AG08395 (cell line): ENCODE measurements around the gene TMEM120B.

Source experiments
- DNase-seq: peaks from one replicate; pipeline ENCODE4 v3.0.0; 2012; ENCODE audit warnings: mixed read lengths, low spot score

Gene TMEM120B

GRCh38 chr12:121792607-121793439, 80.3 kb downstream of the TMEM120B start:
- DNase-seq, result no peak

- no peak for DNase-seq
Observed at GRCh38 chr12:121793440-121793837, 80.9 kb downstream of the TMEM120B start, which contains the start of gene RHOF. RHOF (minus strand) TSS chr12:121793688; CDS start chr12:121793633, 55 bp downstream.

- peak; percentile 86 for DNase-seq
Observed at GRCh38 chr12:121793838-121794533, 81.4 kb downstream of the TMEM120B start.

GRCh38 chr12:121794534-121795033, 82.0 kb downstream of the TMEM120B start:
- no peak for DNase-seq

GRCh38 chr12:121795034-121795968, 82.7 kb downstream of the TMEM120B start:
- peak; percentile 82 for DNase-seq

- DNase-seq, result peak; percentile 88
Observed at GRCh38 chr12:121796855-121797751, 84.6 kb downstream of the TMEM120B start.

GRCh38 chr12:121797937-121798786, 85.6 kb downstream of the TMEM120B start:
- no peak for DNase-seq

- no peak for DNase-seq
Observed at GRCh38 chr12:121798787-121799155, 86.2 kb downstream of the TMEM120B start.

GRCh38 chr12:121799156-121799841, 86.7 kb downstream of the TMEM120B start:
- peak; percentile 80 for DNase-seq

- peak; percentile 89 for DNase-seq
Observed at GRCh38 chr12:121799842-121800693, 87.5 kb downstream of the TMEM120B start.

GRCh38 chr12:121800694-121801594, 88.4 kb downstream of the TMEM120B start:
- peak; percentile 65 for DNase-seq

- no peak for DNase-seq
Observed at GRCh38 chr12:121801595-121802484, 89.3 kb downstream of the TMEM120B start.

- DNase-seq, result no peak
Observed at GRCh38 chr12:121802485-121802842, 89.9 kb downstream of the TMEM120B start.

- peak; percentile 95 for DNase-seq
Observed at GRCh38 chr12:121802843-121803698, 90.5 kb downstream of the TMEM120B start.

GRCh38 chr12:121803861-121804416, 91.4 kb downstream of the TMEM120B start, which contains the start of gene SETD1B:
SETD1B (plus strand) TSS chr12:121804009; CDS start chr12:121804738, 729 bp downstream.
- no peak for DNase-seq
